ENCODE measurements around the gene TPM2.

GRCh38 chr9:35651956-35652828, 37.5 kb downstream of the TPM2 start:
- TF ChIP-seq, protein P1, sequence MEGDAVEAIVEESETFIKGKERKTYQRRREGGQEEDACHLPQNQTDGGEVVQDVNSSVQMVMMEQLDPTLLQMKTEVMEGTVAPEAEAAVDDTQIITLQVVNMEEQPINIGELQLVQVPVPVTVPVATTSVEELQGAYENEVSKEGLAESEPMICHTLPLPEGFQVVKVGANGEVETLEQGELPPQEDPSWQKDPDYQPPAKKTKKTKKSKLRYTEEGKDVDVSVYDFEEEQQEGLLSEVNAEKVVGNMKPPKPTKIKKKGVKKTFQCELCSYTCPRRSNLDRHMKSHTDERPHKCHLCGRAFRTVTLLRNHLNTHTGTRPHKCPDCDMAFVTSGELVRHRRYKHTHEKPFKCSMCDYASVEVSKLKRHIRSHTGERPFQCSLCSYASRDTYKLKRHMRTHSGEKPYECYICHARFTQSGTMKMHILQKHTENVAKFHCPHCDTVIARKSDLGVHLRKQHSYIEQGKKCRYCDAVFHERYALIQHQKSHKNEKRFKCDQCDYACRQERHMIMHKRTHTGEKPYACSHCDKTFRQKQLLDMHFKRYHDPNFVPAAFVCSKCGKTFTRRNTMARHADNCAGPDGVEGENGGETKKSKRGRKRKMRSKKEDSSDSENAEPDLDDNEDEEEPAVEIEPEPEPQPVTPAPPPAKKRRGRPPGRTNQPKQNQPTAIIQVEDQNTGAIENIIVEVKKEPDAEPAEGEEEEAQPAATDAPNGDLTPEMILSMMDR (IDR thresholded peaks at IDR 0.05): no peak
- TF ChIP-seq POLR2A (IDR thresholded peaks at IDR 0.05): no peak
